Tongue (tissue), 2 donors: ENCODE measurements around the gene SCAP. TPM values are rescaled to one million over a fixed set of nuclear protein-coding genes. Genes with fewer than 3 reads are reported as not detected.
"Not testable (repeated sequence)": the region's sequence is repeated elsewhere in the genome, so short reads cannot be mapped to it uniquely, and the experiment has no call there.

Experiments
- DNase-seq: peaks from one replicate; pipeline ENCODE4 v3.0.0-alpha.2; 2015
- total RNA-seq: library from RNA; depleted of rRNA; stranded (reverse); fragments of >200 nt; gene quantifications from one replicate; pipeline ENCODE4 v1.2.3, GENCODE V29; 2014

The SCAP gene
- total RNA-seq, 1 donor from 2014 or later: 58.6 TPM

DNA sequence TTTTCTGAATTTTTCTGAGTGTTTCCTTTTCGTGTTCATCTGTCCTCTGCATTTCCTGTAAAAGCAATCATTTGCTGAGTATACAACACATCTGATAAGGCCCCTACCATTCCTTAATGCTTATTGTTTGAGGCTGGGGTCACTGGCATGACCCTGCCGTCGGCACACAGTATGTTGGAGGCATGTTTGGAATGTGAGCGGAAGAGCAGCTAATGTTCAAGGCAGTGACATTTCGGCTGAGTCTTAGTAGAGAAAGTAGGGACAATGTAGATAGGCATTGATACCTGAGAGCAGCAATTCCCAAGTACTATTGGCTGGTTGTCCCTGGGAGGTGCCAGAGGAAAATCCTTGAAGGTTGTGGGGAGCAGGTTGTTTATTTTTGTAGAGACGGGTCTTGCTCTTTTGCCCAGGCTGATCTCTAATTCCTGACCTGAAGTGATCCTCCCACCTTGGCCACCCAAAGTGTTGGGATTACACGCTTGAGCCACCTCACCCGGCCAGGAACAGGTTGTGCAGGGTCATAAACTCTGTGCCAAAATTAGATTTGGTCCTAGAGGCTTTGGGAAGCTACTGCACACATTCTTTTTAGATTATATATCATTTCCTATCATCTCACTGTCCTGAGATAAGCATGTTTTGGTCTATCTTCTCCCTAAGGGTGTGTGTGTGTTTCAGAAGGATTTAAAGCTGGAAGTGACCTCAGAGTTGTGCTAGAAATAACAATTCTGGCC lies 81.4 kb downstream of the SCAP start:
- no peak for DNase-seq

DNA sequence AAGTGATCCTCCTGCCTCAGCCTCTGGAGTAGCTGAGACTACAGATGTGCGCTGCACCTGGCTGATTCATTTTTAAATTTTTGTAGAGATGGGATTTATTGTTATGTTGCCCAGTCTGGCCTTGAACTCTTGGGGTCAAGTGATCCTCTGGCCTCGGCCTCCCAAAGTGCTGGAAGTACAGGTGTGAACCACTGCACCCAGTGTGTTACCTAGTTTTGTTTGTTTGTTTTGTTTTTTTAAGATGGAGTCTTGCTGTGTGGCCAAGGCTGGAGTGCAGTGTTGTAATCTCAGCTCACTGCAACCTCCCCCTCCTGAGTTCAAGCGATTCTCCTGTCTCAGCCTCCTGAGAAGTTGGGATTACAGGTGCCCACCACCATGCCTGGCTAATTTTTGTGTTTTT lies 82.8 kb downstream of the SCAP start:
- DNase-seq: no peak

DNA sequence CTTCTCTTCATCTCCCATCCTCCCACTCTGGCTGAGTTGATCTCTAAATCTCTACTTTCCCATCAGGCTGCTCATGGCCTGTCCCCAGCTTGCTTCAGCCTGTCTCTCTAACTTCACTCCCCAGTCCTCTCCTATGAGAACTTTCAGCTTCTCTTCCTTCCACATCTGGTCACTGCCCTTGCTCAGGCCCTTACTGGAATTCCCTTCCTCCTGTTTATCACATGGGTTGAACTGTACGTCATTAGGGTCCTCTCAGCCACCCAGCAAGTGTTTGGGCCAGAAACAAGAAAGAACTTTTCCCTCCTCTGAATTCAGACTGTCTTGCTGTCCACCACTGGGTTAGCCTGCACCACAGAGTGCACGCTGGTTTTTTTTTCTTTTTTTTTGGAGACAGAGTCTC lies 89.9 kb downstream of the SCAP start:
- DNase-seq: no peak

GRCh38 chr3:47385007-47385406 lies 90.7 kb downstream of the SCAP start:
- DNase-seq: no peak

- DNase-seq: no peak
Observed at GRCh38 chr3:47384425-47384824, 91.3 kb downstream of the SCAP start.

- peak; percentile 94 for DNase-seq
Observed at GRCh38 chr3:47381317-47382157, 94.2 kb downstream of the SCAP start.

DNA sequence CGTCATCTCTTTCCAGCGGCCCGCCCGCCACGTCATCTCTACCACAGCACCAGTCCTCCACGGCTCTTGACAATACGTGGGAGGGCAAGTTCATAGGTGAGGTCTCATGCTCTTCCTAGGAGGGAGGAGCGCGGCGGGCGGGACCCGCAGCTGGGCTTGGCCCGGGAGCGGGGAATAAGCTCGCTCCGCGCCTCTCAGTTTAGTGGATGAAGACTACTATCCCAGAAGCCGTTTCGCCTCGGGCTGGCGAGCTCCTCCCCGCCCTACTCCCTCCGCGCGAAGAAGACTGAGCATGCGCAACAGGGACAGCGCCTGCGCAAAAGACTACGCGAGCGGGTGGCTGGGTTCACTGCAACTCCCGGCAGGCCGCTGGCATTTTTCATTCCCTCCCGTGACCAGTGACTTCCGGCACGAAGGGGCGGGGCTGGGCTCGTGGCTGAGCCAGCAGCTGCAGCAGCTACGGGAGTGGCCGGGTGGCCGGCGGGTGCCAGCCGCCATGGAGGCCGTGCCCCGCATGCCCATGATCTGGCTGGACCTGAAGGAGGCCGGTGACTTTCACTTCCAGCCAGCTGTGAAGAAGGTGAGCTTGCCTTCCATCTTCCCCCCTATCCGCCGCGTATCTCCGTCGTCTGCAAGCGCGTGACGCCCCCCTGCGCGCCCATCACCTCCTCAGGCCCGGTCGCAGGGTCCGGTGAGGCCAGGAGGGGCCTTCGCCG lies 95.0 kb downstream of the SCAP start, which contains the start of gene PTPN23:
PTPN23 (plus strand) TSS at position 421 of the 716 bp plus-strand sequence; CDS start at position 497, 76 bp downstream.
- peak; percentile 100 for DNase-seq

DNA sequence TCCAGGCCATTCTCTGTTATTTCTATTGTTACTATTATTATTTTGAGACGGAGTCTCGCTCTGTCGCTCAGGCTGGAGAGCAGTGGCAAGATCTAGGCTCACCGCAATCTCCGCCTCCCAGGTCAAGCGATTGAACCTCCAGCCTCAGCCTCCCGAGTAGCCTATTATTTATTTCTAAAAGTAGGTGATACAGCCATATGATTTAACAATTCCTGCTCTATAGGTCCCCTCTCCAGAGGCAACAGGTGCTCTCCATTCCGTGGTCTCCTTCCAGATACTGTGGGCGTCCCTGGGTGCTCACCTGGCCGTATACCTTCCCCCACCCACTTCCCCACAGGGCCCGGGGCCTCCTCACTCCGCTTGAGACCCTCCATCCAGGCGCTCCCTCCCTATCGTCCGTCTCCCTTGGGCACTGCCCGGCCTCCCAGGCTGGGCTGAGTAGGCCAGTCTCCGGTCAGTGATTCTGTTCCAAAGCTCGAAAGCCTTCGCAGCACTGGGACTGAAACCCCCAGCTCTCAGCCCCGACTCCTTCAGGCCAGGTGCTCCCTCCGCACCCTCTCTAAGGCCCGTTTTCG lies 95.6 kb downstream of the SCAP start:
- no peak for DNase-seq

- DNase-seq: no peak
Observed at GRCh38 chr3:47379411-47379899, 96.3 kb downstream of the SCAP start.

DNA sequence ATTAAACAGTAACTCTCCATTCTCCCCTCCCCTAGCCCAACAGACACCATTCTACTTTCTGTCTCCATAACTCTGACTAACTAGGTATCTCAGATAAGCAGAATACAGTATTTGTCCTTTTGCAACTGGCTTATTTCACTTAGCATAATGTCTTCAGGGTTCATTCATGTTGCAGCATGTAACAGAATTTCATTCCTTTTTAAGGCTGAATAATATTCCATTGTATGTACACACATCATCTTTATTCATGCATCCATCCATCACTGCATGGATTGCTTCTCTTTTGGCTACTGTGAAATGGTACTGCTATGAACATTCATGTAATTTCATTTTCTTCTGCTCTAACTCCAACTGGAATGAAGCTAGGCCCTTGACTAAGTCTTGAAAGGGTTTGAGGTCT lies 96.9 kb downstream of the SCAP start:
- DNase-seq: no peak

DNA sequence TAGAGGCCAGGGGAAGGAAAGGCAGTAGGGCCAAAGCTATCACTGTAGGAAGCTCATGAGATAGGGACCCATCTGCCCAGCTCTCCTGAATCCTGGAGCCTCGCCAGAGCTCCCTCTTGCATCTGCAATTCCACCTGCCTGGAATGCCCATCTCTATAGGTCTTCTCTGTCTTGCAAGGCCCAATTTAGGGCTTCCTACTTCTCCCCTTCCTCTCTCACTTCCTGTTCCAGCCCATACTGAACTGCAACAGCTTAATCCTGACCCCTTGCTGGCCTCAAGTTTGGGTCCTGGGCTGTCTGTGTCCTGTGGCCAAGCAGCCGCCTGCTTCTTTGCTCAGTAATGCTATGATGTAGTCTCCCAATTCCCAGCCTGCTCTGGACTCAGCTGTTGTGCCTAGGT lies 98.6 kb downstream of the SCAP start:
- no peak for DNase-seq

- DNase-seq: no peak
Observed at GRCh38 chr3:47376393-47376792, 99.3 kb downstream of the SCAP start.

GRCh38 chr3:47374587-47374986 lies 101.2 kb downstream of the SCAP start:
- no peak for DNase-seq

- no peak for DNase-seq
Observed at GRCh38 chr3:47370887-47371697, 104.6 kb downstream of the SCAP start.

GRCh38 chr3:47370020-47370419 lies 105.7 kb downstream of the SCAP start:
- DNase-seq: not testable (repeated sequence)

DNA sequence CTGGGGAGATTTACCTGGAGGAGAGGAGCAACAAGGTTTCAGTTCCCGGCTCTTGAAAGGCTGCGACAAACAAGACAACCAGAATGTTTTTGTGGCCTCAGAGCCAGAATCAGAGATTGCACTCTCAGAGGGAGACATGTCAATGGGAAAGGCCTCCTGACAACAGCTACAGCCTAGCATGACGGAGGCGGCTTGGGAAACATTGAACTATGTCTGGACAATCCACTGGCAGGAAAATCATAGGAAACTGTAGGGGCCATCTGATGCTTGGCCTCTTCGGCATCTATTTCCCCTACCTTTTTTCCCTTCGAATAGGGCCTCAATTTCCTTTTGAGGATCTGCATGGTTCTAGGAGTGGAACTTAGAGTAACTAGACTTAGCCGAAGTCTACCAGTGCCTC lies 108.1 kb downstream of the SCAP start:
- no peak for DNase-seq

DNA sequence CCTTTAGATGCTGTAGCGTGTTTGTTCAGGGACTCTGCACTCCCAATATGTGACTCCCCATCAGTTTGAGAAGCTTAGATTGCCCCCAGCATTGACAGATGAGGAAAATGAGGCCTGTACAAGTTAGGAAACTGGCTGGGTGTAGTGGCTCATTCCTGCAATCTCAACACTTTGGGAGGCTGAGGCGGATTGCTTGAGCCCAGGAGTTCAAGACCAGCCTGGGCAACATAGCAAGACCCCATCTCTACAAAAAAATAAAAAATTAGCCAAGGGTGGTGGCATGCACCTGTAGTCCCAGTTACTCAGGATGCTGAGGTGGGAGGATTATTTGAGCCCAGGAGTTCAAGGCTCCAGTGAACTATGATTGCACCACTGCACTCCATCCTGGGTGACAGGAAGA lies 108.9 kb downstream of the SCAP start:
- no peak for DNase-seq

DNA sequence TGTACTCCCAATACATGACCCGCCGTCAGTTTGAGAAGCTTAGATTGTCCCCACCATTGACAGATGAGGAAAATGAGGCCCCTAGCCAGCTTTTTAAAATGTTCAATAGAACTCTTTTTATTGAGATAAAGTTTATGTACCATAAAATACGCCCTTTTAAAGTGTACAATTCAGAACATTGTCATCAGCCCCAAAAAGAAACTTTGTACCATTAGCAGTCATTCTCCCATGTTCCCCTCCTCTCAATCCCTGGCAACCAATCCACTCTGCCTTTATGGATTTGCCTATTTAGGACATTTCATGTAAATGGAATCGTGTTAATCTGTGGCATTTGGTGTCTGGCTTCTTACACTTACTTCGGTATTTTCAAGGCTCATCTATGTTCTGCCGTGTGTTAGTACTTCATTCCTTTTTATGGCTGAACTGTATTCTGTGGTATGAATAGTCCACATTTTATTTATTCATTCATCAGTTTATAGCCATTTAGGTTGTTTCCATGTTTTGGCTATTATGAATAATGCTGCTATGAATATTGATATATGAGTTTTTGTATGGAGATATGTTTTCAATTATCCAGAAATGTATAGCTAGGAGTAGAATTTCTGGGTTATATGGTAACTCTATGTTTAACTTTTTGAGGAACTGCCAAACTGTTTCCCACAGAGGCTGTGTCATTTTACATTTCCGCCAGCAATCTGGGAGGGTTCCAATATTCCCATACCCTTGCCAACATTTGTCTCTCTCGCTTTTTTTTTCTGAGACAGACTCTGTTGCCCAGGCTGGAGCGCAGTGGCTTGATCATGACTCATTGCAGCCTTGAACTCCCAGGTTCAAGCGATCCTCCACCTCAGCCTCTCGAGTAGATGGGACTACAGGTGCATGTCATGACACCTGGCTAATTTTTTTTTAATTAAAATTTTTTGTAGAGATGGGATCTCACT lies 110.3 kb downstream of the SCAP start:
- peak; percentile 75 for DNase-seq
